ENCODE results near the gene TRIM25. TPM values are rescaled to one million over a fixed set of nuclear protein-coding genes. Genes with fewer than 3 reads are reported as not detected.

The TRIM25 gene
- total RNA-seq, 1 experiment from 2014 or later: 32.5 TPM

GRCh38 chr17:56880571-56880970, 33.3 kb downstream of the TRIM25 start:
- no peak overlapping the region for H2AFZ ChIP-seq (ENCODE audit: low read length)
- no CpG with 5 or more reads among the region's 8 CpGs for WGBS (ENCODE audit: extremely low coverage, insufficient read length, low lambda C conversion rate)
- peaks cover 2 to 4% of the 10 kb centered on the region in 2 experiments for H3K4me1 Mint-ChIP-seq

More at GRCh38 chr17:56880571-56880970, 33.3 kb downstream of the TRIM25 start:
- peaks cover 6% of the 10 kb centered on the region for H3K27me3 Mint-ChIP-seq (ENCODE audit: low read depth)
- no peaks in the 10 kb centered on the region for H3K9me3 ChIP-seq (ENCODE audit: control insufficient read depth, low read depth, low read length)
- H2BK120ac ChIP-seq (ENCODE audit: low read depth, low read length, poor library complexity, severe bottlenecking): no peak overlapping the region
- no peak overlapping the region for H4K91ac ChIP-seq (ENCODE audit: insufficient read length, low read depth, low read length)
- H3K4me2 ChIP-seq (ENCODE audit: insufficient read depth, insufficient read length, low read length): no peak overlapping the region
- no peaks in the 10 kb centered on the region for H3K27me3 ChIP-seq (ENCODE audit: insufficient read depth, low read length)
- H3K23me2 ChIP-seq (ENCODE audit: insufficient read length, low read depth, low read length, poor library complexity, severe bottlenecking): no peaks in the 10 kb centered on the region
- H4K5ac ChIP-seq (ENCODE audit: insufficient read length, low read depth, low read length): no peak overlapping the region
- no peaks in the 10 kb centered on the region for H3K79me1 ChIP-seq (ENCODE audit: insufficient read depth, low read depth, low read length, poor library complexity, severe bottlenecking)
- H3K4ac ChIP-seq (ENCODE audit: low read depth, low read length): no peak overlapping the region
- H3K36me3 Mint-ChIP-seq (ENCODE audit: insufficient read depth in 1 of 3, low read depth in 3 of 3): no peaks in the 10 kb centered on the region; a peak in 1 of 7 replicates
- no peak overlapping the region for H2AK5ac ChIP-seq (ENCODE audit: insufficient read length, low read length)
- H3K9me3 Mint-ChIP-seq: no peaks in the 10 kb centered on the region; a peak in 2 of 5 replicates
- no peak overlapping the region for H3K9ac ChIP-seq (ENCODE audit: extremely low read depth, insufficient read length, low read length)
- no peaks in the 10 kb centered on the region for H3K79me2 ChIP-seq (ENCODE audit: insufficient read depth, low read length)
- H3K27ac Mint-ChIP-seq: no peak overlapping the region
- no peak overlapping the region for H3K56ac ChIP-seq (ENCODE audit: insufficient read length, low read depth, low read length)
- DNase-seq: no peak
- no peak overlapping the region for H3K23ac ChIP-seq (ENCODE audit: insufficient read length, low read depth, low read length)
- H4K8ac ChIP-seq (replicated peaks; ENCODE audit: insufficient read length, low read depth, low read length): no peak overlapping the region
- H4K20me1 ChIP-seq (ENCODE audit: control insufficient read depth, insufficient read depth, insufficient read length): no peaks in the 10 kb centered on the region
- no peak overlapping the region for H2BK15ac ChIP-seq (ENCODE audit: low read depth, low read length)
- no peak overlapping the region for H2BK20ac ChIP-seq (ENCODE audit: low read depth, low read length, poor library complexity, severe bottlenecking)
- no peak overlapping the region for H2BK12ac ChIP-seq (ENCODE audit: insufficient read length, low read depth, low read length)
- H3K4me3 Mint-ChIP-seq: no peak overlapping the region
- no peak overlapping the region for H3T11ph ChIP-seq (ENCODE audit: low read length)
- 0 out of 2 replicates have a peak, but pooled peaks cover 3% of the 10 kb centered on the region for H3K4me1 ChIP-seq (ENCODE audit: insufficient read depth, low read length)
- H3K14ac ChIP-seq (ENCODE audit: insufficient read depth, low read length): no peak overlapping the region
- H3K27ac ChIP-seq (ENCODE audit: insufficient read length, low read depth, low read length): no peak overlapping the region
- H2BK5ac ChIP-seq (ENCODE audit: insufficient read length, low read length): no peak overlapping the region
- TF ChIP-seq CTCF (conservative IDR thresholded peaks at IDR 0.05): no peak
- no peak overlapping the region for H3K18ac ChIP-seq (ENCODE audit: insufficient read length, low read depth, low read length)

Data from H9 (cell line).